Anterior cingulate cortex (tissue), 58 donors: ENCODE measurements around the gene PTCSC3.
A peak's percentile ranks its signal among the peaks of the same experiment; 100 is the strongest.

Source experiments
- DNase-seq, 58 donors: peaks; one replicate each; lab custom pipeline; 2025; lab: John Stamatoyannopoulos, UW

Gene PTCSC3

DNA sequence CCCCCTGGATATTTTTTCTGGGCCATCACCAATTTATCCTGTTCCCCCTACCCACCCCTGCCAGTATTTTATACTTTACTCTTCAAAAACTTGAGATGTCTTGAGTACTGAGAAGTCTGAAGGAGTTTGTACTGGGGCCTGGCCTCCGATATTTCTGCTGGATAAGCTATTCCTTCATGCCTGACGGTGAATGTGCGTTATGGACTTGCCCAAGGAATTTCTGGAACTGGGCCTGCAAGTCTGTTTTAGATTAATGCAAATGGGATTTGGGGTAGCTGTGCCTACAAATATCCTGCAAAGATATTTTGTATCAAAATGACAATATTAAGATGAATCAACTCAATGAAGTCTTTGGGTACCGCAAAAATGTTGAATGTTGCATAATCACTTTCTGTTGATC, at the start of gene PTCSC3:
TSS of gene PTCSC3 (minus strand) at position 199 of the 400 bp plus-strand sequence.
- no peak for DNase-seq

DNA sequence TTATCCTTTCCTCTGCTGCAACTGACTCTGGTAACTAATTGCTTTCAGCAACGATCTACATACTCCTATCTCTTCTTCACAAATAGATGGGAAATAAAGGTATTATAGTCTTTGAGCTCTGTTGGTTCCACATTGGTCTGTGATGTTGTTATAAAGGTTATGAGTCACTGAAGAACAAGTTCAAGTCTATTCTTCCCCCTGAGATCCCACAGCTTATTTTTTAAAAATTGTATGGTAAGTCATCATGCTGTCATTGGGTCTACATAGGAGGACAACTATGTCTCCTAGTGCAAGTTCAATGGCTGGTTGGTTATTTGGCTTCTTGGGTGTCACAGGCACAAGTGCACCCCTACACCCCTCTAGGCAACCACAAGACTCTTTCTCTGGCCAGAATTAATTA, 49.6 kb upstream of the PTCSC3 start:
- DNase-seq, result no peak

DNA sequence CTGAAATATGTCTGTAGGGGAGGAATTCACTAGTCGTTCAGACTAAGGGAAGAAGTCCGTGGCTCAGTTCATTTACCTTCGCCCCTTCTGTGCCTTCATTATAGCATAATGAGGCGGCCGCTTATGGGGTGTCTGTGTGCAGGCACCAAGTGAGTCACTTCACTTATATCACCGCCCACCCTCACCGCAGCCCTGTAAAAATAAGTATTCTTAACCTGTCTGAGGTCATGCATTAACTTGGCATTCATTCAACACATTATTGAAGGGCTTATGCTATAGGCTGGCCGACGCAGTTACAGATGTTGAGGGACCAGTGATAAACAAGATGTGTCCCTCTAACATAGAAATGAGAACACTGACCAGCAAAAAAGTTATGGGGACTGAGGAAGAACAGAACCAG, 47.7 kb upstream of the PTCSC3 start:
- DNase-seq, result no peak

DNA sequence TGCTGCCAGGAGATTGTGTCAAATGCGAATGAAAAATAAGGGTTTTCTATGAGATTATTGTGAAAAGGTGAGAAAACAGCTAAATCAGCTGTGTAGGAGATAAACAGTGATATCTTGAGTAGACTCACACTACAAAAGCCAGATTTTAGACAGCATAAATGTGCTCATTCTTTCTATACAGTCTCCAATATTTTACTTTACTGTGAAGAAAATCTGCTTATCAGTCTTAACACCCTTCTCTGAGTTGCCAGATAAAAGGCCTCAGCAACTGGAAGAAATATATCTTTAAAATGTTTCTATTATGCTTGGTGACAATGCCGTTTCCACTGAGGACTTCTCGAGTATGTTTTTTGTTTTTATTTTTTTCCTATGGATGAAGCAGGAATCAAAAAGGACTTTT, 47.0 kb upstream of the PTCSC3 start:
- DNase-seq, result no peak

DNA sequence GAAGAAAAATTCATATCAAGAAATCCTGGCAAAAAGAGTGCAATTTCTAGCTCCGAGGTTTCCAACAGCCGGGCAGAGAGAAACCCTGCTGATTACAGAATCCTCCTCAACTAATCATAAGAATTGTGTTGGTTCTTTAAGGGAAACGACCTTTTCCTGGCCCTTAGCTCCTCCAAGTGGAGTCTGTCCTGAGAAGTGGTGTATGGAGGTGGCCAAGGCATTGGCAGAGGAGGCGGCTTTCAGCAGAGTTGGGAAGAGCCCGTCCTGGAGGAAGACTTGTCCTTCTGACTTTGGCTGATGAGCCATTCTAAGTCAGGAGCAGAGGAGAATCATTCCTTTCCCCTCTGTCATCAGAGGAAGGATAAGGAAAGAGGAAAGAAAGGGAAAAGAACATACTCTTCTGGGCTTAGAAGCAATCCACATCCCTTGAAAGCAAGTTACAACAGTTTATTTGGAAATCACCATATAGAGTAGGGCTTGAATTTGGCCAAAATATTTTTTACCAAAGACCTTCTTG, 46.5 kb upstream of the PTCSC3 start:
- no peak for DNase-seq

DNA sequence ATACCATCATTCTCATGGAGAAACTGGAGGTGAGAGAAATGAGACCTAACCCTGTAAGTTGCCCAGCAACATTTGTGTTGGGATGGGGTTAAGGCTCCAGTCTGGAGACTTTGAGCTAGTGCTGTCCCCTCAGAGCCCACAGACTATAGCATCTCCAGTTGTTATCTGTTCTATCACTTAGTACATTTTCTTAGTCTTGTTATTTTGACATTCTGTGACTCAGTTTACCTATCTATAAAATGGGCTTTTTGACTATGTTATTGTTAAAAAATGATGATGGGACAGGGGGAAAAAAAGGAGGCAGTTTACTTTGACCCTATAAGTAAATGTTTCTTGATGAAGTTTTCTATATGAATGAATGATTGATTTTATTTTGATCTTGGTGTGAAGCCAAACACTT, 45.8 kb upstream of the PTCSC3 start:
- no peak for DNase-seq

DNA sequence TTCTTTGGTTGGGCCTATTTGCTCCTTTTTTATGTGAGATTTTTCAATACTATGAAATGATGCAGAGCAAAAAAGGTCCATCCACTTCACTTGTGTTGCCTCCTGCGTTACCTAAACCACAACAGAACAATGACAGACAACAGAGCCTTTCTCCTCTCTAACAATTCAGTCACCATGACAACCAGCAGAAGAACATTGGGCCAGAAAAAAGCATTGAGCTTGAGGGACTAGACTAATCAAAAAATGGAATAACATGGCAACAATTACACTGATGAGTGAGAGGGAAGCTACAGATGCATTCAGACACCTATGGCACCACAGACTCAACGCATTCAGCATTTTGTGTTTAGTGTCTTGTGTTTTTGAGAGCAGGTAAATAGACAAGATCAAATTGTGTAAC, 44.6 kb upstream of the PTCSC3 start:
- peak in 7 of 58 donors; percentile 1 to 25 (median 8) for DNase-seq

DNA sequence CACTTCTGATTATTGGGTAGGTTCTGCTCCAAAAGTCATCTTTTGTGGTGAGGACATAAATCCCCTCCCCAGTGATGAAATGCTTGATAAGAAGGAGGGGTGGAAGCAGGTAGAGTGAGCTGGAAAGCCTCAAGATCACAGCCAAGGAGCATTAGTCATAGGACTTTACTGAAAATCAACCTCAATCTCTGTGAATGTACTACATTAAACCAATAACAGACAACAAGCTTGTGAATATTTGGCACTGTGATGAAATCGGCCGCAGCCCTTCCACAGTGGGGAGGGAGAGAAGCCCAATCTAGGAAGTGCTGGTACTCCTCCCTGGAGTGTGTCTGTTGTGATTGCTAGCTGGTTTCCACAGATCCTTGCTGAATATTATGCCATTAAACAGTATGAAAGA, 41.2 kb upstream of the PTCSC3 start:
- no peak for DNase-seq

DNA sequence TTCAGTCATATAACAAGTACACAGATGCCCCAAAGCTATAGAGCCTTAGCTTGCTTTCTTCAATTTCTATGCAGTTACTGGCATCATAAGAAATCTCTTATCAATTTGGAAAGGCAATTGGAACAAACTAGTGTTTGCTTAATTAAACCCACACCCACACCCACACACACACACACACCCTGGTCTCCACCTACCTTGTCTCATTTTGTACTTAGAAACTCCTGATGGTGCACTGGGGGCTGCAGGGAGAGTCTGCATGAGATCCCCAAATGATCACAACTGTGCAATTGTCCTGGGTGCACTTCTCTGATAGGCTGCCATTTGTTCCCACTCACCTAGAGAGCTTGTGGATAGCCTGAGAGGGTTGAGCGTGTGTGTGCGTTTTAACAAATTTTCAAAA, 40.5 kb upstream of the PTCSC3 start:
- DNase-seq, result no peak

DNA sequence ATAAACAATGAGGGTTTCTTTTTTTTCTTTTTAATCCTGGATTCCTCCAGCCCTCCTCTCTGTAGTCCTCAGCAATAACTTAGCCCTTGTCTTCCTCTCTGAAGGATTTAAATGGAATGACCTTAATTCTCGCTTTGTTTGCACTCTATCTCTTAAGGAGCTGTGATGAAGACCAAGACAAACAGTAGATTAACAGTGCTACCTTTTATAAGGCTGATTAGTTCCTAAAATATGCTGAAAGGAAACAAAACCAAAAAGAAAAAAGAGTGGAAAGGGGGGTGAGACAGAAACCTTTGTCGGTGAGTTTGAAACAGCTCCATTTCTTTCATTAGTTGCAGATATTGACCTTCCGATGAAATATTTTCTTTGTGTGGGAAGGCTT, 38.7 kb upstream of the PTCSC3 start:
- no peak for DNase-seq

DNA sequence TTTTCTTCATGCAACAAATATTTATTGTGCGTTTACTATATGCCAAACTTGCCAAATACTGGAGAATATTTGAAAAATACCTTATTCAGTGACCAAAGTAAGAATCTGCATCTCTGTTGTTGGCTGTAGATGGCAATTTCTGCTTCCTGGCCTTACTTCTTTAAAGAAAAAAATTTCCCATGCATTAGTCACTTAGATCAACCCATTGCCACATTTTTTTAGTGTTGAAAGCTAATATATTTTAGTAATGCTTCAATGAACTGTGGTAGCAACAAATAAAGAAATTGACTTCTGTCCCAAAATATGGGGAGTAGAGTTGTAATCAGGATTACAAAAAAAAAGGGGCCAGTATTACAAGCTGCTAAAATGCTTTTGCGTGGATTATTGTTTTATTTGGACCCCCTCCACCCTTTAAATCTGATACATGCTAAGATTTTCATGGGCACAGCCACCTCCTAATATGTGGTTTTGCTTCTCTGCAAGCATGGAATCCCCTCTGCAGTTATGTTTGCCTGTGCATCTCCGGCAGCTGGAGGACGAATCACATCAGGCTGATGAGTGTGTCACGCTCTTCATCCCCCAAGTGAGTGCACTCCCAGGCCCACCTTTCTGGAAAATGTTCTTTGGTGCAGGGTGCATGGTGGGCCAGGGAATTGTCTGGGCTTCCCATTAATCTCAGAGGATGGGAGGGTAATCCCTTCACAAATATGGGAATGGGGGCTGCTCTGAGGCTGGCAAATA, 38.1 kb upstream of the PTCSC3 start:
- no peak for DNase-seq

DNA sequence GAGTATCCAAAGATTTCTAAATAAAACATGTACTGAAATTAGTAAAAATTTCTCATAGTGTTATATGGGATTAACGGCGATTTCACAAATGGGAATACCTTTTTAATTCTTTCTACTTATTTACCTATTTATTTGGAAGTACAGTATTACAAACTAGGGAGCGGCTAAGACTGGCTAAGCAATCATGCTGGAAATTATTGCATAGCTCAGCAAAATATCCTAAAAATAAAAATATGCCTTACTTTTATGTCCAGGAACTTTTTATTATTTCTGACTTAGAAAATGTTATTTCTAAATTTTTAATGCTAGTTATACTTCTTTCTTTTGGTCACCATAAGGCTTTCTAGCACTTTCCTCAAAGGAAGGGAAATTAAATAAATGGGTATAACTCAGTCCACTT, 36.5 kb upstream of the PTCSC3 start:
- DNase-seq, result no peak

DNA sequence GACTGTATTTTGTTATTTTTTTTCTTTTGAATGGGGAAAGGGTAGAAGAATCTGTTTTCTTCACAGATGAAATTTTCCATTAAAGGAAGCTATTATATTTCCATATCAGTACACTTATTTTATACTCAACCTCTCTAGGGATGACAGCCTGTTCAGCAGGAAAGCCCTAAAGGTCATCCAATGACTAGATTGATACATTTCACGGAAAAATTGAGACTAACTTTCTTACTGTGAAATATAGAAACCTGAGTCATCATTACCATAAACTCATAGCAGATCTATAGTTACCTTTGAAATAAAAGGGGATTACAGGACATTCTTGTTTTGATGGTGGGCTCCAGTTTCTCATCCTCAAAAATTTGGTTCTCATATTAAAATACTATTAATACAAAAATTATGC, 36.1 kb upstream of the PTCSC3 start:
- no peak for DNase-seq

DNA sequence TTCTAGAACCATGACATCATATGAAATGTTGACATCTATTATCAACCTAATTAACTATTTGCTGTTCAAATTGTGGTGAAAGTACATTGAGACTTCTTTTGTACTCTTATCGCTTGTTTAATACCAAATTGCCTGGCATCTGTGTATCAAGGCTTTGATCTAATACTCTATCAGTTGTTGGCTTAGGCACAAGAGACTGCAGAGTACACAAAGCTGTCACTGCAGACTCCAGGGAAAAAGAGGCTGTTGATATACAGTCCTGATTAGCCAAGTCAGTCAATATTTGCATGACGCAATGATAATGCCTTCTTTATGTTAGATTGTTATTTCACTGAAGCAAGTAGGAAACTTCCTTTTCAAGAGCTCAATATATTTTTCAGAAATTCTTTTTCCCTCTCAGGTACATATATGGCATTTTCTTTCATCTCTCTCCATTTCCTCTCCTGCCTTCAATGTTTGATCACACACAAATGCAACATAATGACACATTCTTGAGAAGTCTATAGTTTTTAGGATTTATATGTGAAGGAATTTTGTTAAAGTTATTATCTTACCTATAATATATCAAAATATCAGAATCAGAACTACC, 32.3 kb upstream of the PTCSC3 start:
- DNase-seq, result no peak

DNA sequence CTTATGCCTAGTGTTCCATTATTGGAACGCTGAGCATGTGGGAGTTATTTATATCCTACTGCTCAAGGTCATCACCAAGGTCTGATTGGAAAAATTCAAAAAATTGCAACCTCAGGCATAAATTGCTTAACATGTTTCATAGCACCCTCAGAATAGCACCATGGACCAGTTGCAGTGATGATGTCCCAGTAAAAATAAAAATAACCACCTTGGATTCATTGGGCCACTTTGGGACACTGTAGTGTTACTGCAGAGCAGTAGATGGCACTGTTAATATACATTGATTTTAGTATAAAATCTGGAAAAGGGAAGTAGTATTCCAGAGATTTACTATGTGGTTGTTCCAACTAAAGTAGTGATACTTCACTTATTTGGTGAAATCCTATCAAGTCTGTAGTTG, 31.0 kb upstream of the PTCSC3 start:
- no peak for DNase-seq

DNA sequence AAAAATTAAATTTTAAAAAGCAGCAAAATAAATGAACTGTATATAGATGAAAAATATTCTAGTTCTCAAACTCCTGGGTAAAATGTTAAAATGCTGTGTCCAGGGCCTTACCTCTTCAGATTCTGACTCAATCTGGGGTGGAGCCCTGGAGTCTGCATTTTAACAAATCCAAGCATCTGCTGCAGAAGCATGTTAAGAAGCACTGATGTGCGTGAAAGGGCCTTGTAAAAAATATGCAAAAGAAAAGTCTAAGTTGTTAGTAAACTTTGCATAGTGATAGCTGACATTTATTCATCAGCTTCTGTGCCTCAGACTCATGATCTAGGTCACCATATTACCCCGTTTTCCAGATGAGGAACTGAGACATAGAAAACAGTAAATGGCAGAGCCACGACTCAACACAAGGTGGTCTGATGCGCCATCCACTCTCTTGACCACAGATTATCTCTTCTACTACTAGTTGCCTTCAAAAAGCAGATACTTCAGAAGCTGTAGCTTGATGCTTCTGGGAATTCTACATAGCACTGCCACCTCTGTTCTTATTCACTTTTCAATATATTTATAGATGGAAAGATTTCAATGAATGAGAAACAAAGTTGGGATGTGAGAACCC, 28.0 kb upstream of the PTCSC3 start:
- no peak for DNase-seq

DNA sequence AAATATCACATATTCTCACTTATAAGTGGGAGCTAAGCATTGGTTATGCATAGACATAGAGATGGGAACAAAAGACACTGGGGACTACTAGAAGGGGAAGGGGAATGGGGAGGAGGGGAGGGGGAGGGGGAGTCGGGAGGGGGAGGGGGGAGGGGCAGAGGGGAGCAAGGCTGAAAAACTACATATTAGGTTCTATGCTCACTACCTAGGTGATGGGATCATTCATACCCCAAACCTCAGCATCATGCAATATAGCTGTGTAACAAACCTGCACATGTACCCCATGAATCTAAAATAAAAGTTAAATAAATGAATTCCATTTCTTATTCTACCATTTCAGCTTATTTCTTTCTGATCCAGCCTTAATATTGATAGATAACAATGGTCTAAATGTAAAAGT, 21.9 kb upstream of the PTCSC3 start:
- DNase-seq, result no peak

DNA sequence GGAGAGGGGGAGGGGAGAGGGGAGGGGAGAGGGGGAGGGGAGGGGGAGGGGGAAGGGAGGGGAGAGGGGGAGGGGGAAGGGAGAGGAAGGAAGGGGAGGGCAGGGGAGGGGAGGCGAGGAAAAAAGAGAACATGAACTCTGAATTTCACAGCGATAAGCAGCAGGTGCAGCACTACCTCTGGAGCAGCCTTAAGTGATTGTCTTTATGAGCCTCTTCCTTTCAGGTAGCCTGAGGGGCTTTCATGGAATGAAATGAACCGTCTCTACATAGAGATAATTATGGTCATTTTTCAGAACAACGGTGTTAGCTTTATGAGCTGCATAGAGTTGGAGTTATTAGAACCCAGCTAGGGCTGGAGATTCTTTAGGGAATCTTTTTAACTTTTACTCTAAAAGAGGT, 18.1 kb upstream of the PTCSC3 start:
- DNase-seq, result no peak

DNA sequence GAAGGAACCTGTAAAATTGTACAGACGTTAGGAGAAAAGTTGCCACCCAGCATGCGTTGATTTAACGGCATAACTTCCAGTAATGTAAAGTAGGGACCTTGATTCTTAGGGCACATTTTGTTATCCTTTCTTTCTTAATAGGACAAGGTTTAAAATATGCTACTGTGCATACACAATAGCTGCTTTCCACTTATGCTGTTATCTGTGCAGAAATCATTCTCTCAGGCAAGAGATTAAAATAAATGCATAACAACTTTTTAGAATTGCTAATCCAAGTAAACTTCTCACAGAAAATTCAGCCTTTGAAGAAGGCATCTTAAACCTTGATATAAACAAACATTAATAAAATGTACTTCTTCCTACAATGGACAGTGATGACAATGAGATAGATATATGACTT, 16.0 kb upstream of the PTCSC3 start:
- DNase-seq, result no peak

DNA sequence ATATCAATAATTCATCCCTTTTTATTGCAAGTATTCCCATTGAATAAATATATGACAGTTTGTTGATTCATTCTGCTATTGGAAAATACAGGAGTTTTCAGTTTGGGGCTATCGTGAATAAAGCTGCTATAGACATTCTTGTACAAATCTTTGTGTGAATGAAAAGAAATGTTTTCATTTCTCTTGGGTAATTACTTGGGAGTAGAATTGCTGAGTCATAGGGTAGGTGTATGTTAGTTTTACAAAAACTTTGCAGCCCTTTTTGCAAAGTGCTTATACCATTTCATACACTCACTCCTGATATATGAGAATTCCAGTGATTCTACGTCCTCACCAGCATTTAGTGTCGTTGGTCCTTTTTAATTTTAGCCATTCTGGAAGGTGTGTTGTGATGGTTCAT, 6.9 kb upstream of the PTCSC3 start:
- DNase-seq, result no peak

DNA sequence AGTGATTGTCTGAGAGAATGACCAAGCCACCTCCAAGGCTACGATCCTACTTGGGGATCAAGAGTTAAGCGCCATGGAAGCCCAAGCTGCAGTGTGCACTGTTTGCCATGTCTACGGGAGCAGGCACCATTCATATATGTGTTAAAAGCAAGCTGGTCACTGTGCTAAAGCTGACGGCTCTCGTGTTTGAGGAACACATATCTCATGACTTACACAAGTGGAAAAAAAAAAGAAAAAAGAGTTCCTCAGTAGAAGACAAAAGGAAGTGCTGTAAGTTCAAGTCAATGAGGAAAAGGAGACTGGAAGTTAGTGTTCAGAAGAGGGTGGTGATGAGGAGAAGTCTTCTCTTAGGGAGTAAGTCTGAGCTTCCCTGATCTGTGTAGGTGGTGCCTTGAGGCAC, 4.9 kb upstream of the PTCSC3 start:
- DNase-seq, result no peak

DNA sequence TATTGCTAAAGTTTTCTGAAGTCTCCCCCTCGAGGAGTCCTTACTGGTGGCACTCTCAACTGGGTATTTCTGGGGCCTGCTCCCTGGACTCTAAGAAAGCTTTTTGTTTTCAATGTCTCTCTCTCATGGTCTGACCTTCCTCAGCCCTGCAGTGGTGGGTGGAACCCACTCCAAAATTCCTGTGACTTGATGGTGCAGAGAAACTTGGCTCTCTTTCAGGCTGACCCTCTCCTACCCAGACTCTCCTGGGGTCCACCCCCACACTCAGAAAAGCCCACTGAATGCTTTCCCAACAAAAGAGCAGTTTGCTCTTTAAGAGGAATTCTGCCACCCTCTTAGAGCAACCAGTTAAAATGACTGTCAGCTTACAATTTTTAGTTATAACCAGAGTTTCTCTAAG, 967 bp upstream of the PTCSC3 start:
- no peak for DNase-seq
